Erythroblast (primary cell): Measurements from ENCODE around the gene VENTX.

ENCODE experiments used
- DNase-seq, 2 experiments: peaks; one replicate each; lab custom pipeline; 2025; lab: John Stamatoyannopoulos, UW
- GATA1 ChIP-seq: IDR thresholded peaks from 2 replicates; pipeline ENCODE4 v1.6.1; 2011; ENCODE audit warnings: low read depth, mild to moderate bottlenecking, control low read depth, low read length, moderate library complexity
- POLR2A ChIP-seq: IDR thresholded peaks from 2 replicates; pipeline ENCODE4 v1.6.1; 2011; ENCODE audit warnings: mild to moderate bottlenecking, low read length

The VENTX gene, protein sequence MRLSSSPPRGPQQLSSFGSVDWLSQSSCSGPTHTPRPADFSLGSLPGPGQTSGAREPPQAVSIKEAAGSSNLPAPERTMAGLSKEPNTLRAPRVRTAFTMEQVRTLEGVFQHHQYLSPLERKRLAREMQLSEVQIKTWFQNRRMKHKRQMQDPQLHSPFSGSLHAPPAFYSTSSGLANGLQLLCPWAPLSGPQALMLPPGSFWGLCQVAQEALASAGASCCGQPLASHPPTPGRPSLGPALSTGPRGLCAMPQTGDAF

DNA sequence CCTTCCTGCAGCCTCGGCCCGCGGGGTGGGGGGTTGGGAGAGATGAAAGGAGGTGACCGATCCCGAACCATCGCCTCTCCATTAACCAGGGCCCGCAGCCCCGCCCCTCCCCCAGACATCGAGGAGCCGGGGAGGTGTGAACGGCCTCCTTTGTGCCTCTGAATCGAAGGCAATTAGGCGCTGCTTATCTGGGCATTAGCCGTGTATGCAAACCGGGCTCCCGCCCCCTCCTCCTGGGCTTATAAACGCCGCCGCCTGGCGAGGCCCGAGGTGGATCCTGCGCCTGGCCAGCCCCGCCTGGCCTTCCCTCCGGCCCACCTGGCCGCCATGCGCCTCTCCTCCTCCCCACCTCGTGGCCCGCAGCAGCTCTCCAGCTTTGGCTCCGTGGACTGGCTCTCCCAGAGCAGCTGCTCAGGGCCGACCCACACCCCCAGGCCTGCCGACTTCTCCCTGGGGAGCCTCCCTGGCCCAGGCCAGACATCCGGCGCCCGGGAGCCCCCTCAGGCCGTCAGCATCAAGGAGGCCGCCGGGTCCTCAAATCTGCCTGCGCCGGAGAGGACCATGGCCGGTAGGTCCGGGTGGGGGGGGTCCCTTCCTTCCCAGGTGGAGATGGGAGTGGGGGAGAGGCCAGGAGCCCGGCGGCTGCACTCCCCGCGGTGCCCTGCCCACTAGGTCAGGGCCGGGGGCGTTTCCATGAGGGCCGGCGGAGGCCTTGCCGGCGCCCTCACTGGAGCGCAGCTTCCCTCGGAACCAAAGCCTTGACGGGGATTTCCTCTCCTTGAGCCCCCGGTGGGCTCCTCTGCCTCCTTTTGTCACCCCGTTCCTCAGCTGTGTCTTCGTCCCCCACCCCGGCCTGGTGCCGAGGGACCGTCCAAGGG, at the start of gene VENTX:
TSS of gene VENTX (plus strand) at position 268 of the 878 bp plus-strand sequence. CDS start at position 328, 60 bp downstream.
- TF ChIP-seq POLR2A (no peak), GATA1 (no peak)
- DNase-seq, result peak; percentile 34 to 50

GRCh38 chr10:133187906-133188681, 49.6 kb upstream of the VENTX start:
- DNase-seq, result no peak
- TF ChIP-seq POLR2A (no peak), GATA1 (no peak)

- TF ChIP-seq GATA1 (no peak), POLR2A (no peak)
- DNase-seq, result no peak
Measured at GRCh38 chr10:133189256-133189655, 48.4 kb upstream of the VENTX start.

GRCh38 chr10:133189726-133190125, 47.9 kb upstream of the VENTX start:
- DNase-seq, result no peak
- no peak for TF ChIP-seq POLR2A

- no peak for DNase-seq
- TF ChIP-seq GATA1, result no peak
- TF ChIP-seq POLR2A, result no peak
Measured at GRCh38 chr10:133190225-133190624, 47.4 kb upstream of the VENTX start.

DNA sequence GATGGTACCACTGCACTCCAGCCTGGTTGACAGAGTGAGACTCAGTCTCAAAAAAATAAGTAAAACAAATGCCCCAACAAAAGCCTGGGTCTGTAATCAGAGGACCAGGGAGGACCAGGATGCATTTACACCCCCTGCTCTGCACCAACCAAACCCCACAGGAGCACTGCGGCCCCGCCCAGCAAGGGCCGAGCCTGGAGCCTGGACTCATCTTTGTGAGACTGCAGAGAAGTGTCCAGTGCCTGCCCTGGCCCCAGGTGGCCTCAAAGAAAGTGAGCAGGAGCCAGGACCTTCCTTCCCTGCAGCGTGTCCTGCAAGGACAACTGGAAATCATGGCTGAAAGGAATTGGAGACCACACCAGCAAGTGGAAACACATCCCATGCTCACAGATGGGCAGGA, 46.0 kb upstream of the VENTX start:
- no peak for DNase-seq
- TF ChIP-seq GATA1, result no peak
- no peak for TF ChIP-seq POLR2A

- TF ChIP-seq GATA1 (no peak), POLR2A (no peak)
- no peak for DNase-seq
Measured at GRCh38 chr10:133194151-133194550, 43.5 kb upstream of the VENTX start.

GRCh38 chr10:133195096-133195495, 42.6 kb upstream of the VENTX start:
- no peak for TF ChIP-seq GATA1
- no peak for TF ChIP-seq POLR2A
- DNase-seq, result no peak

DNA sequence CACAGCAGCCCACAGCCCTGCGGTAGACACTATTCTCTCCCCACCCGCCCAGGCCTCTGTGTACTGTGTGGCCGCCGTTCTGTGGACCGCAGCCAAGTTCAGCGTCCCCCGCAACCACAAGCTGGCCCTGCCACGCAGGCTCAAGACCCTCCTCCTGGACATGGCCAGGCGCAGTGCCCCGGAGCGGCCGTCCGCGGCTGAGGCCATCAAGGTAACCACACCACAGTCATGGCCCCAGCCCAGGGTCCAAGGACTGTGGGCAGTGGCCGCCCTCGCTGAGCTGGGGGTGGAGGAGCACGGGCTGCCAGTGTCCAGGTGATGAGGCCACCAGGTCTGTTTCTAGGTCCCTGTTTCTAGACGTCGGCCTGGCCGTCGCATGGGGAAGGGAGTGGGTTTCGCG, 42.0 kb upstream of the VENTX start:
- TF ChIP-seq POLR2A, result no peak
- TF ChIP-seq GATA1, result no peak
- DNase-seq, result no peak

GRCh38 chr10:133196221-133196915, 41.3 kb upstream of the VENTX start:
- DNase-seq, result no peak
- no peak for TF ChIP-seq GATA1
- no peak for TF ChIP-seq POLR2A

GRCh38 chr10:133196936-133197758, 40.5 kb upstream of the VENTX start:
- no peak for TF ChIP-seq POLR2A
- no peak for TF ChIP-seq GATA1
- no peak for DNase-seq

- DNase-seq, result no peak
- TF ChIP-seq GATA1 (no peak), POLR2A (no peak)
Measured at GRCh38 chr10:133197786-133198185, 39.9 kb upstream of the VENTX start.

GRCh38 chr10:133198206-133198605, 39.4 kb upstream of the VENTX start:
- TF ChIP-seq GATA1, result no peak
- no peak for TF ChIP-seq POLR2A
- no peak for DNase-seq
